OCI-LY3 (cell line): ENCODE measurements around the gene DDX31.

ENCODE experiments used
- H2AFZ ChIP-seq: fragments of 200-600, 300-600 bp; shearing (Covaris generic); 2 replicates; pipeline ENCODE4 v1.6.0; 2014; ENCODE audit warnings: antibody characterized with exemption, low read depth, low read length
- H3K27ac ChIP-seq: fragments of 200-600, 300-600 bp; sonication (generic); 2 replicates; pipeline ENCODE4 v1.5.1; 2014; ENCODE audit warnings: mild to moderate bottlenecking, low read length, moderate library complexity, mixed read lengths
- H3K27me3 ChIP-seq: fragments of 200-600, 300-600 bp; sonication (generic); 2 replicates; pipeline ENCODE4 v1.6.1; 2014; ENCODE audit warnings: low read depth, low read length, mixed read lengths
- H3K36me3 ChIP-seq: fragments of 200-600, 300-600 bp; sonication (generic); replicated peaks from 2 replicates; pipeline ENCODE3; 2014; ENCODE audit warnings: low read depth, low read length, mixed read lengths
- H3K4me1 ChIP-seq: fragments of 300-600, 200-600 bp; sonication (generic); 2 replicates; pipeline ENCODE4 v1.6.1; 2014; ENCODE audit warnings: low read length, mixed read lengths
- H3K4me2 ChIP-seq: fragments of 200-600, 300-600 bp; sonication (generic); 2 replicates; pipeline ENCODE4 v1.6.1; 2014; ENCODE audit warnings: low read length, mixed read lengths
- H3K4me3 ChIP-seq: fragments of 300-600, 200-600 bp; sonication (generic); 2 replicates; pipeline ENCODE4 v1.5.1; 2014; ENCODE audit warnings: antibody characterized with exemption, mild to moderate bottlenecking, low read length, moderate library complexity
- H3K79me2 ChIP-seq: fragments of 300-600, 200-600 bp; shearing (Covaris generic); 2 replicates; pipeline ENCODE4 v1.6.1; 2014; ENCODE audit warnings: mild to moderate bottlenecking, low read length, mixed read lengths
- H3K9ac ChIP-seq: fragments of 300-600, 200-600 bp; shearing (Covaris generic); 2 replicates; pipeline ENCODE4 v1.6.0; 2014; ENCODE audit warnings: mild to moderate bottlenecking, low read length, moderate library complexity
- H3K9me3 ChIP-seq: fragments of 200-600, 300-600 bp; shearing (Covaris generic); 2 replicates; pipeline ENCODE4 v1.6.1; 2014; ENCODE audit warnings: low read length, mixed read lengths; ENCODE audit not compliant: insufficient read depth
- H4K20me1 ChIP-seq: fragments of 200-600, 300-600 bp; sonication (generic); 2 replicates; pipeline ENCODE4 v1.6.1; 2016; ENCODE audit warnings: low read length, mixed read lengths; ENCODE audit not compliant: insufficient read depth
- EZH2phosphoT487 ChIP-seq: fragments of 200-600 bp; shearing (Covaris generic); IDR thresholded peaks from 2 replicates; pipeline ENCODE4 v1.6.1; 2018; ENCODE audit warnings: antibody characterized with exemption, mixed run types, low read depth
- TF ChIP-seq, protein P1 (sequence below): fragments of 200-600, 300-600 bp; sonication (generic); IDR thresholded peaks from 2 replicates; pipeline ENCODE4 v1.5.1; 2014; ENCODE audit warnings: antibody characterized with exemption, low read length, low read depth

The DDX31 gene

DNA sequence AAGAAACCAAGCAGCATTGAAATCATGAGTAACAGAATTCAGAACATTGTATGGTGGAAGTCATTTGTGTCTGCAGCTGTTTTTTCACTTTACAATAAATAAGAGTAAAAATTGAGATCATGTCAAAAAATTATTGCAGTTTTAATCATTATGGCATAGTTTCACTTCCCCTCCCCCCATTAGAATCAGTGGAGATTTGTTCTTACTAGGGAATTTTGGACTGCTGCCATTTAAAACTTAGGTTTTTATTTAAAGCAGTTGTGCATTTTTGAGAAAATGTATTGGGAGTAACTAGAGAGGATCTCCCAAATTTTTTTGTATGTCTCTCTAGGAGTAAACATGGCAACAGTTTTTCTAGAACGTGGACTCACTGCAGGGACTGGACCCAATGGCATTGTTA, 20.9 kb upstream of the DDX31 start:
- no peaks in the 10 kb centered on the region for H3K4me1 ChIP-seq
- peaks cover 12% of the 10 kb centered on the region for H3K79me2 ChIP-seq
- no peaks in the 10 kb centered on the region for H3K9me3 ChIP-seq
- no peak overlapping the region for H3K4me3 ChIP-seq
- TF ChIP-seq EZH2phosphoT487, result no peak
- TF ChIP-seq, protein P1, sequence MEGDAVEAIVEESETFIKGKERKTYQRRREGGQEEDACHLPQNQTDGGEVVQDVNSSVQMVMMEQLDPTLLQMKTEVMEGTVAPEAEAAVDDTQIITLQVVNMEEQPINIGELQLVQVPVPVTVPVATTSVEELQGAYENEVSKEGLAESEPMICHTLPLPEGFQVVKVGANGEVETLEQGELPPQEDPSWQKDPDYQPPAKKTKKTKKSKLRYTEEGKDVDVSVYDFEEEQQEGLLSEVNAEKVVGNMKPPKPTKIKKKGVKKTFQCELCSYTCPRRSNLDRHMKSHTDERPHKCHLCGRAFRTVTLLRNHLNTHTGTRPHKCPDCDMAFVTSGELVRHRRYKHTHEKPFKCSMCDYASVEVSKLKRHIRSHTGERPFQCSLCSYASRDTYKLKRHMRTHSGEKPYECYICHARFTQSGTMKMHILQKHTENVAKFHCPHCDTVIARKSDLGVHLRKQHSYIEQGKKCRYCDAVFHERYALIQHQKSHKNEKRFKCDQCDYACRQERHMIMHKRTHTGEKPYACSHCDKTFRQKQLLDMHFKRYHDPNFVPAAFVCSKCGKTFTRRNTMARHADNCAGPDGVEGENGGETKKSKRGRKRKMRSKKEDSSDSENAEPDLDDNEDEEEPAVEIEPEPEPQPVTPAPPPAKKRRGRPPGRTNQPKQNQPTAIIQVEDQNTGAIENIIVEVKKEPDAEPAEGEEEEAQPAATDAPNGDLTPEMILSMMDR, result no peak
- no peak overlapping the region for H3K9ac ChIP-seq
- no peak overlapping the region for H3K4me2 ChIP-seq
- no peak overlapping the region for H2AFZ ChIP-seq
- H3K36me3 ChIP-seq, result peaks cover 73% of the 10 kb centered on the region
- H3K27ac ChIP-seq, result no peak overlapping the region
- H3K27me3 ChIP-seq, result no peaks in the 10 kb centered on the region
- H4K20me1 ChIP-seq, result peaks cover 11% of the 10 kb centered on the region

DNA sequence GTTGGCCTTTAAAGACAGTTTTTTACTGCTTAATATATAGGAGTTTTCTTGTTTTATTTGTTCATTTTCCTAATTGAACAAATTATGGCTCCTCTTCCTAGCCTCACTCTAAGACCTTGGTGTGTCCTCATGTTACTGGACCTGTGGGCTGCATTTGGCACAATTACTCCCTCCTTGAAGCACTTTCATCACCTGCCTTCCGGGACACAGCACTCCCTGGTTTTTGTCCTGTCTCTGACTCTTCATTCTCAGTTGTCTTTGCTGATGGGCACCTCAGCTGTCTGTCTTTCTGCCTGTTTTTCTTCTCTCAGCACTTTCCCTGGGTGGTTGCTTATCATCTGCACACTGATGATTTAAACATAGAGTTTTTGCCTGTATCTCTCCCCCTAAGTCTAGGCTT, 14.1 kb upstream of the DDX31 start:
- Histone ChIP-seq H3K36me3 (peaks cover 58% of the 10 kb centered on the region), H3K79me2 (peaks cover 68% of the 10 kb centered on the region), H3K9me3 (no peaks in the 10 kb centered on the region), H2AFZ (no peak overlapping the region), H3K27ac (no peak overlapping the region), H4K20me1 (peaks cover 16% of the 10 kb centered on the region), H3K27me3 (no peaks in the 10 kb centered on the region), H3K4me1 (peaks cover 6% of the 10 kb centered on the region), H3K4me2 (no peak overlapping the region), H3K4me3 (no peak overlapping the region), H3K9ac (no peak overlapping the region)
- no peak for TF ChIP-seq EZH2phosphoT487
- TF ChIP-seq, protein P1, result no peak

DNA sequence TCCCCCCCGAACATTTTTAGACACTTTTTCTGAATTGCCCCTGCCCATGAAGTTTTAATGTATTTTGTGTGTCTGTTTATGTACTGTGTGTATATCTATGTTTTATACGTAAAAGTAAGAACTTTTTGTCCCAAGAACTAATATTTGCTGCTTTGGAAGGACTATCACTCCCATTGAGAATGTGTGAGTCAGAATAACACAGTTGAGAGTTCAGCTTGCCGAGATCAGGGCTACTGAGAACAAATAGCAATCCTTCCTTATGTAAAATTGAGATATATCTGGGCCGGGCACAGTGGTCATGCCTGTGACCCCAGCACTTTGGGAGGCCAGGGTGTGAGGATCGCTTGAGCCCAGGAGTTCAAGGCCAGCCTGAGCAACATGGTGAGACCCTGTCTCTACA, 11.8 kb upstream of the DDX31 start:
- Histone ChIP-seq H3K9ac (no peak overlapping the region), H4K20me1 (peaks cover 22% of the 10 kb centered on the region), H3K79me2 (peaks cover 87% of the 10 kb centered on the region), H3K36me3 (peaks cover 55% of the 10 kb centered on the region), H3K27me3 (no peaks in the 10 kb centered on the region), H3K4me3 (no peak overlapping the region), H3K9me3 (no peaks in the 10 kb centered on the region), H3K4me2 (no peak overlapping the region), H3K4me1 (peaks cover 6% of the 10 kb centered on the region), H2AFZ (no peak overlapping the region), H3K27ac (no peak overlapping the region)
- no peak for TF ChIP-seq EZH2phosphoT487
- TF ChIP-seq, protein P1, result no peak

DNA sequence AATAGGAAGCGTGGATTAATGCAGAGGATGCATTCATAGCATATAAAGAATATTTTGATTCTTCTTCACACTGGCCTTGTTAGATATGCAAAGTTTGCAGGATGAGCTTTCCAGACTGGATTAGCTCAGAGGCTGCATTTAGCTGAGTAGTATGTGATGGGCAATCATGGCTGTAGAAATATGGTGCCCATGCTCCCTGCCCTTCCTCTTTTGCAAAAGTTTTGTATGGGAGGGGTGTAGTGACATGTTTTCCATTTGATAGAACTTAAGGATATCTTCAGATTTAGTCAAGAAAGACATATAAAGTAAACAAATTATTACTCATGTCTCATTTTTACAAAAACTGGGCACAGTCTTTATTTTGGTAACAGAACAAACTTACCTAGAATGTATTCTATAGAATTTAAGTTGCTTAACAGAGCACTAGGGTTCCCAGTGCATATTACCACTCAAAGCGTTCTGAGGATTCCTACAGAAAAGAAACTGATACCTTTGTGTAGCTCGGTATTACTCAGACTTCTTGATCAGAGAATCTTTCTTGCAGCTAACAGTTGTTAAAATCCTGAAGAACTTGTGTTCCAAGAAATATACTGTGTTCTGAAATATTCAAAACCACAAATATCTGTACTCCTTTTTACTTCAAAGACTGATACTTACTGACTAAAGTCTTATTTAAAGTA, 10.3 kb upstream of the DDX31 start:
- H3K4me3 ChIP-seq, result no peak overlapping the region
- TF ChIP-seq EZH2phosphoT487, result no peak
- TF ChIP-seq, protein P1, result no peak
- no peak overlapping the region for H3K4me2 ChIP-seq
- no peaks in the 10 kb centered on the region for H3K9me3 ChIP-seq
- no peak overlapping the region for H3K9ac ChIP-seq
- peaks cover 47% of the 10 kb centered on the region for H3K36me3 ChIP-seq
- no peaks in the 10 kb centered on the region for H3K27me3 ChIP-seq
- no peak overlapping the region for H3K27ac ChIP-seq
- H3K79me2 ChIP-seq, result peaks cover 94% of the 10 kb centered on the region
- peaks cover 30% of the 10 kb centered on the region for H4K20me1 ChIP-seq
- peaks cover 6% of the 10 kb centered on the region for H3K4me1 ChIP-seq
- H2AFZ ChIP-seq, result no peak overlapping the region
